B cell (primary cell): Measurements from ENCODE around the gene CORO2A. TPM values are rescaled to one million over a fixed set of nuclear protein-coding genes. Genes with fewer than 3 reads are reported as not detected.

Experiments used
- ATAC-seq: fragments of 200-7000 bp; cut with Tn5 transposase; one replicate; pipeline ENCODE4 v1.10.0; 2021; ENCODE audit warnings: low read depth, mild to moderate bottlenecking, moderate number of reproducible peaks, moderate library complexity
- CTCF ChIA-PET: fragments of 350-600 bp; sonication (Branson Sonifier 250); formaldehyde crosslinking; loops from one replicate; lab custom pipeline; 2021; ENCODE audit warnings: antibody characterized with exemption, inconsistent platforms; lab: Charles Lee
- POLR2A ChIA-PET: fragments of 350-600 bp; sonication (Branson Sonifier 250); formaldehyde crosslinking; loops from one replicate; lab custom pipeline; 2021; ENCODE audit warnings: antibody characterized with exemption; lab: Charles Lee
- DNase-seq: peaks from one replicate; pipeline ENCODE4 v3.0.0; 2013
- H2AFZ ChIP-seq: 2 replicates; pipeline ENCODE4 v1.6.1; 2012; ENCODE audit warnings: mild to moderate bottlenecking, low read depth, low read length; ENCODE audit not compliant: insufficient read depth, poor library complexity, severe bottlenecking
- H3K27ac ChIP-seq, 2 donors: 1 replicate in 1 of 2; 2 replicates in 1 of 2; pipeline ENCODE4 v1.5.1; 2012 to 2013; ENCODE audit warnings: low read length in 2 of 2, mild to moderate bottlenecking in 2 of 2, moderate library complexity in 1 of 2
- H3K27me3 ChIP-seq, 4 experiments: fragments of 200-600 bp in 1 of 4; sonication (generic) in 1 of 4; replicated peaks in 1 of 4; 1 replicate in 2 of 4; 2 replicates in 2 of 4; pipeline versions ENCODE4 v1.6.1 to v1.7.0; 2013 to 2016; ENCODE audit warnings: low read length in 3 of 4, mild to moderate bottlenecking in 2 of 4, mixed read lengths in 1 of 4, moderate library complexity in 1 of 4; ENCODE audit not compliant: insufficient read depth in 4 of 4, control insufficient read depth in 3 of 4; ENCODE audit errors: control extremely low read depth in 1 of 4
- H3K36me3 ChIP-seq, 2 experiments: replicated peaks in 1 of 2; 1 replicate in 1 of 2; 2 replicates in 1 of 2; pipeline versions ENCODE4 v1.6.1 to v1.7.1; 2013; ENCODE audit warnings: low read length in 1 of 2; ENCODE audit not compliant: insufficient read depth in 2 of 2, control insufficient read depth in 1 of 2; ENCODE audit errors: control extremely low read depth in 1 of 2, extremely low read depth in 1 of 2
- H3K4me1 ChIP-seq, 2 donors: fragments of 200-600 bp in 1 of 2; sonication (generic) in 1 of 2; 1 replicate in 1 of 2; 2 replicates in 1 of 2; pipeline versions ENCODE4 v1.5.1 to v1.6.1; 2013 to 2017; ENCODE audit warnings: low read length in 2 of 2; ENCODE audit not compliant: control insufficient read depth in 2 of 2, insufficient read depth in 2 of 2
- H3K4me2 ChIP-seq: replicated peaks from 2 replicates; pipeline ENCODE3; 2012; ENCODE audit warnings: mild to moderate bottlenecking, low read depth, low read length; ENCODE audit not compliant: poor library complexity, severe bottlenecking
- H3K4me3 ChIP-seq, 5 experiments: fragments of 200-600 bp in 1 of 5; sonication (generic) in 1 of 5; 1 replicate in 3 of 5; 2 replicates in 2 of 5; pipeline versions ENCODE4 v1.5.1 to v1.7.0; 2011 to 2016; ENCODE audit warnings: low read length in 4 of 5, mild to moderate bottlenecking in 4 of 5, low read depth in 2 of 5, control low read depth in 1 of 5, moderate library complexity in 1 of 5; ENCODE audit not compliant: insufficient read depth in 1 of 5; ENCODE audit errors: control extremely low read depth in 1 of 5, extremely low read depth in 1 of 5
- H3K79me2 ChIP-seq: fragments of 200-600 bp; sonication (generic); one replicate; pipeline ENCODE4 v1.6.0; 2016; ENCODE audit warnings: low read length; ENCODE audit not compliant: control insufficient read depth, insufficient read depth
- H3K9ac ChIP-seq: fragments of 200-600 bp; sonication (generic); 2 replicates; pipeline ENCODE4 v1.6.1; 2017; ENCODE audit warnings: mild to moderate bottlenecking, low read length, moderate library complexity
- H3K9me3 ChIP-seq, 3 donors: one replicate each; pipeline versions ENCODE4 v1.6.1 to v1.7.1; 2013; ENCODE audit warnings: low read length in 2 of 3; ENCODE audit not compliant: control insufficient read depth in 2 of 3, insufficient read depth in 1 of 3; ENCODE audit errors: control extremely low read depth in 1 of 3
- H4K20me1 ChIP-seq: 2 replicates; pipeline ENCODE4 v1.6.0; 2012; ENCODE audit warnings: mild to moderate bottlenecking, low read length; ENCODE audit not compliant: insufficient read depth, control insufficient read depth, poor library complexity, severe bottlenecking
- H3K27ac Mint-ChIP-seq: one replicate; pipeline ENCODE4 v1.8.0; 2021; ENCODE audit warnings: mixed read lengths
- H3K27me3 Mint-ChIP-seq: one replicate; pipeline ENCODE4 v1.8.0; 2021; ENCODE audit warnings: mixed read lengths
- H3K4me1 Mint-ChIP-seq: one replicate; pipeline ENCODE4 v1.8.0; 2021; ENCODE audit warnings: mixed read lengths
- H3K4me3 Mint-ChIP-seq: one replicate; pipeline ENCODE4 v1.8.0; 2021; ENCODE audit warnings: mixed read lengths
- H3K9me3 Mint-ChIP-seq: one replicate; pipeline ENCODE4 v1.8.0; 2022; ENCODE audit warnings: mixed read lengths; ENCODE audit not compliant: insufficient read depth
- CTCF ChIP-seq: fragments of 200-600 bp; IDR thresholded peaks from one replicate; pipeline ENCODE4 v1.8.0; 2022; ENCODE audit warnings: antibody characterized with exemption, mild to moderate bottlenecking
- EZH2 ChIP-seq: IDR thresholded peaks from 2 replicates; pipeline ENCODE4 v1.6.1; 2012; ENCODE audit warnings: borderline replicate concordance, low read depth, mild to moderate bottlenecking, moderate library complexity, low read length; ENCODE audit not compliant: insufficient read depth, poor library complexity, severe bottlenecking
- WGBS: methylation state at CpG from one replicate; pipeline ENCODE4 v1.1.5; 2013; ENCODE audit warnings: missing lambda C conversion rate; ENCODE audit not compliant: insufficient coverage; 5-methylcytosine and 5-hydroxymethylcytosine counted together
- intact Hi-C: fragments of 100-400 bp; cut with micrococcal nuclease; formaldehyde crosslinking; loops from one replicate; pipeline ENCODE4 v1.10.0; 2022
- polyA plus RNA-seq: library from polyadenylated mRNA; depleted of rRNA; stranded (reverse); fragments of >200 nt; gene quantifications from 2 replicates; pipeline ENCODE4 v1.2.3, GENCODE V29; 2012
- total RNA-seq, 2 donors: library from RNA; stranded (reverse); fragments of 120-200 nt in 1 of 2; gene quantifications; 1 replicate in 1 of 2; 2 replicates in 1 of 2; pipeline versions ENCODE4 v1.2.3 to v1.2.4, GENCODE V29; 2013 to 2022

Gene CORO2A
- total and polyA plus RNA-seq, 2 donors (not counting 1 experiment from before 2014, with no cell fraction given): 1.1 to 2.0 TPM

- WGBS: 69% methylated on average over 5 of the region's 6 CpGs
- no peak overlapping the region for H3K27ac Mint-ChIP-seq
- H3K4me1 Mint-ChIP-seq: peaks cover 12% of the 10 kb centered on the region
- Histone ChIP-seq H2AFZ (no peak overlapping the region), H3K4me3 (no peak overlapping the region), H3K9ac (no peak overlapping the region), H3K27me3 (no peaks in the 10 kb centered on the region), H3K4me2 (no peak overlapping the region), H3K27ac (no peak overlapping the region), H4K20me1 (no peaks in the 10 kb centered on the region), H3K79me2 (no peaks in the 10 kb centered on the region), H3K4me1 (peaks cover 4 to 17% of the 10 kb centered on the region in 2 donors), H3K9me3 (no peaks in the 10 kb centered on the region), H3K36me3 (no peaks in the 10 kb centered on the region)
- ChIA-PET POLR2A (interaction anchor here (0.6 kb wide), 1 partner anchor 99 kb away, joined by 9 read pairs; no protein-coding TSS in a partner anchor), CTCF (interaction anchor here (1.1 kb wide), 1 partner anchor 16 kb away, joined by 3 read pairs; no protein-coding TSS in a partner anchor)
- DNase-seq (peak; percentile 37), ATAC-seq (peak; percentile 48)
- intact Hi-C loops: no loop called here
- no peak overlapping the region for H3K4me3 Mint-ChIP-seq
- no peak for TF ChIP-seq CTCF
- no peak for TF ChIP-seq EZH2
- no peaks in the 10 kb centered on the region for H3K27me3 Mint-ChIP-seq
- H3K9me3 Mint-ChIP-seq: no peaks in the 10 kb centered on the region
These were observed 8.7 kb upstream of the CORO2A start for GRCh38 chr9:98201102-98201501.

- no peak overlapping the region for H3K4me2 ChIP-seq
- POLR2A ChIA-PET: no interaction called here
- H3K27me3 ChIP-seq: no peaks in the 10 kb centered on the region
- ATAC-seq (no peak), DNase-seq (no peak)
- no peaks in the 10 kb centered on the region for H3K36me3 ChIP-seq
- no peaks in the 10 kb centered on the region for H3K79me2 ChIP-seq
- no peaks in the 10 kb centered on the region for H3K27me3 Mint-ChIP-seq
- peaks cover 7% of the 10 kb centered on the region for H3K4me1 Mint-ChIP-seq
- H3K27ac ChIP-seq: no peak overlapping the region
- H3K27ac Mint-ChIP-seq: no peak overlapping the region
- intact Hi-C loops: no loop called here
- no peak for TF ChIP-seq CTCF
- no peak for TF ChIP-seq EZH2
- H3K9me3 ChIP-seq: no peaks in the 10 kb centered on the region
- H4K20me1 ChIP-seq: no peaks in the 10 kb centered on the region
- WGBS: 98% methylated on average over 16 of the region's 20 CpGs
- H2AFZ ChIP-seq: no peak overlapping the region
- H3K4me3 ChIP-seq: no peak overlapping the region
- CTCF ChIA-PET: no interaction called here
- H3K9me3 Mint-ChIP-seq: no peaks in the 10 kb centered on the region
- no peak overlapping the region for H3K4me3 Mint-ChIP-seq
- H3K4me1 ChIP-seq: peaks cover 0 to 9% of the 10 kb centered on the region in 2 donors
- H3K9ac ChIP-seq: no peak overlapping the region
These were observed 7.1 kb upstream of the CORO2A start for GRCh38 chr9:98199388-98200033.
